ENCODE results near the gene ZNF575. TPM values are rescaled to one million over a fixed set of nuclear protein-coding genes. Genes with fewer than 3 reads are reported as not detected.
A peak's percentile ranks its signal among the peaks of the same experiment; 100 is the strongest.

ZNF575 gene
- total RNA-seq, 1 experiment from 2014 or later = 1.1 TPM

GRCh38 chr19:43524922-43525835, 7.8 kb upstream of the ZNF575 start:
- CTCF ChIA-PET = interaction anchor here (0.6 to 9.4 kb wide), 16 partner anchors 12 to 1295 kb away, joined by 3 to 261 read pairs (median 3); partner anchors contain the start of gene XRCC1
- peak overlapping the region; percentile 88 for H3K27ac Mint-ChIP-seq (ENCODE audit: low read depth, unreplicated experiment)

GRCh38 chr19:43525836-43526771, 6.9 kb upstream of the ZNF575 start:
- no peaks in the 10 kb centered on the region for H3K27me3 Mint-ChIP-seq (ENCODE audit: insufficient read depth, unreplicated experiment)
- peaks cover 26% of the 10 kb centered on the region for H3K4me1 Mint-ChIP-seq (ENCODE audit: insufficient read depth, unreplicated experiment)
- H3K4me3 Mint-ChIP-seq (ENCODE audit: unreplicated experiment) = peak overlapping the region; percentile 84
- POLR2A ChIA-PET = interaction anchor here (0.6 to 5.9 kb wide), 18 partner anchors 7 to 233 kb away, joined by 3 to 75 read pairs (median 6); partner anchors contain the start of genes IRGQ, LYPD3, PHLDB3 and PINLYP
- H3K27ac Mint-ChIP-seq (ENCODE audit: low read depth, unreplicated experiment) = peak overlapping the region; percentile 88
- intact Hi-C loops (cut with micrococcal nuclease) = no loop called here
- DNase-seq (ENCODE audit: unreplicated experiment) = peak; percentile 29
- TF ChIP-seq, protein P1, sequence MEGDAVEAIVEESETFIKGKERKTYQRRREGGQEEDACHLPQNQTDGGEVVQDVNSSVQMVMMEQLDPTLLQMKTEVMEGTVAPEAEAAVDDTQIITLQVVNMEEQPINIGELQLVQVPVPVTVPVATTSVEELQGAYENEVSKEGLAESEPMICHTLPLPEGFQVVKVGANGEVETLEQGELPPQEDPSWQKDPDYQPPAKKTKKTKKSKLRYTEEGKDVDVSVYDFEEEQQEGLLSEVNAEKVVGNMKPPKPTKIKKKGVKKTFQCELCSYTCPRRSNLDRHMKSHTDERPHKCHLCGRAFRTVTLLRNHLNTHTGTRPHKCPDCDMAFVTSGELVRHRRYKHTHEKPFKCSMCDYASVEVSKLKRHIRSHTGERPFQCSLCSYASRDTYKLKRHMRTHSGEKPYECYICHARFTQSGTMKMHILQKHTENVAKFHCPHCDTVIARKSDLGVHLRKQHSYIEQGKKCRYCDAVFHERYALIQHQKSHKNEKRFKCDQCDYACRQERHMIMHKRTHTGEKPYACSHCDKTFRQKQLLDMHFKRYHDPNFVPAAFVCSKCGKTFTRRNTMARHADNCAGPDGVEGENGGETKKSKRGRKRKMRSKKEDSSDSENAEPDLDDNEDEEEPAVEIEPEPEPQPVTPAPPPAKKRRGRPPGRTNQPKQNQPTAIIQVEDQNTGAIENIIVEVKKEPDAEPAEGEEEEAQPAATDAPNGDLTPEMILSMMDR (IDR thresholded peaks at IDR 0.05; ENCODE audit: unreplicated experiment) = no peak
- CTCF ChIA-PET = interaction anchor here (0.6 to 9.4 kb wide), 5 partner anchors 11 to 980 kb away, joined by 3 to 261 read pairs (median 6); no protein-coding TSS in a partner anchor
- H3K36me3 Mint-ChIP-seq (ENCODE audit: insufficient read depth, unreplicated experiment) = peaks cover 21% of the 10 kb centered on the region
- H3K9me3 Mint-ChIP-seq (ENCODE audit: unreplicated experiment) = no peaks in the 10 kb centered on the region
- no TSS peak for BruUV-seq (replicated peaks)

More at GRCh38 chr19:43524922-43525835, 7.8 kb upstream of the ZNF575 start:
- Mint-ChIP-seq H3K4me3 (ENCODE audit: unreplicated experiment) (peak overlapping the region; percentile 84), H3K36me3 (ENCODE audit: insufficient read depth, unreplicated experiment) (peaks cover 26% of the 10 kb centered on the region), H3K4me1 (ENCODE audit: insufficient read depth, unreplicated experiment) (peaks cover 26% of the 10 kb centered on the region), H3K27me3 (ENCODE audit: insufficient read depth, unreplicated experiment) (no peaks in the 10 kb centered on the region), H3K9me3 (ENCODE audit: unreplicated experiment) (no peaks in the 10 kb centered on the region)
- intact Hi-C loops (cut with micrococcal nuclease) = no loop called here
- TF ChIP-seq, protein P1 (IDR thresholded peaks at IDR 0.05; ENCODE audit: unreplicated experiment) = no peak
- POLR2A ChIA-PET = interaction anchor here (0.6 to 5.9 kb wide), 21 partner anchors 8 to 1204 kb away, joined by 3 to 75 read pairs (median 4); partner anchors contain the start of genes IRGQ, LYPD3, PHLDB3 and PINLYP
- BruUV-seq (replicated peaks) = no TSS peak
- peak; percentile 94 for DNase-seq (ENCODE audit: unreplicated experiment)

DNA sequence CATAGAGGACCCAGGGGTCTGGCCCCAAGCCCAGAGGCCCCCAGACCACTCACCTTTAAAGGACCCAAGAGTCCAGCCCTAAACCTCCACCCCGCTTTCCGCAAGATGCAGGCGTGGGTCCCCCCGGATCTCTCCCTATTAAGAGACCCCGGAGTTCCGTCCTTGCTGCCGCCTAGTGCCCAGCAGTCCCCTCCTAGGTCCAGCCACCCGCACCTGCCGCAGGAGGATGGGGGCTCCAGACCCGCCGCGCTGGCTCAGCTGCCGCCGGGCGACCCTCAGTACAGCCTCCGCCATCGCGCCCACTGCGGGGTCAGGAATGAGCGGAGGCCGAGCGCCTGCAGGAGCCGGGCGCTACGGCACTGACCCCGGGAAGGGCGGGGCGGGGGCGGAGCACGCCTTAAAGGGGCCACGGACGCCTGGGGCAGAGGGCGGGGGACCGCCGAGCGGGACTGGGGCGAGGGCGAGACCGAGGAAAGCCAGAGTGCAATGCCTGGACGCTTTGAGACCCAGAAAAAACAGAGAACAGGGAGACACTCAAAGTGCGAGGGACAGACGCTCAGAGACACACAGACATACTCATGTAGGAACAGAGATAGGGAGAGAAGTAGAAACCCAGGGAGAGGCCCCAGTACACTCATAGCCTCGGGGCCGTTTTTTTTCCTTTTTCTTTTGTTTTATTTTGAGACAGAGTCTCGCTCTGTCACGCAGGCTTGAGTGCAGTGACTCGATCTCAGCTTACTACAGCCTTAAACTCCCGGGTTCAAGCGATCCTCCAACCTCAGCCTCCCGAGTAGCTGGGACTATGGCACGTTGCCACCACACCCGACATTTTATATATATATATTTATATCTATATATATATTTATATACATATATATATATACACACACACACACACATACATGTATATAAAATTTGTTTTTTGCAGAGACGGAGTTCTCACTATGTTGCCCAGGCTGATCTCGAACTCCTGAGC, 5.8 kb upstream of the ZNF575 start, which contains the start of gene ETHE1:
TSS of gene ETHE1 (minus strand) at position 318 of the 976 bp plus-strand sequence. CDS start at position 294, 24 bp downstream.
- no TSS peak for BruUV-seq (replicated peaks)
- peak; percentile 76 for DNase-seq (ENCODE audit: unreplicated experiment)
- H3K4me3 Mint-ChIP-seq (ENCODE audit: unreplicated experiment) = peak within 1 kb of the TSS; percentile 84
- CTCF ChIA-PET = interaction anchor here (0.7 to 3.5 kb wide), 11 partner anchors 8 to 288 kb away, joined by 3 to 16 read pairs (median 5); partner anchors contain the start of gene IRGQ
- TF ChIP-seq, protein P1 (IDR thresholded peaks at IDR 0.05; ENCODE audit: unreplicated experiment) = no peak
- H3K9me3 Mint-ChIP-seq (ENCODE audit: unreplicated experiment) = no peaks in the 10 kb centered on the region
- POLR2A ChIA-PET = interaction anchor here (0.6 to 5.9 kb wide), 17 partner anchors 8 to 1425 kb away, joined by 3 to 75 read pairs (median 5); partner anchors contain the start of genes IRGQ, LYPD3, PHLDB3 and PINLYP
- peak within 1 kb of the TSS; percentile 88 for H3K27ac Mint-ChIP-seq (ENCODE audit: low read depth, unreplicated experiment)
- H3K4me1 Mint-ChIP-seq (ENCODE audit: insufficient read depth, unreplicated experiment) = peaks cover 26% of the 10 kb centered on the region
- no peaks in the 10 kb centered on the region for H3K27me3 Mint-ChIP-seq (ENCODE audit: insufficient read depth, unreplicated experiment)
- H3K36me3 Mint-ChIP-seq (ENCODE audit: insufficient read depth, unreplicated experiment) = peaks cover 21% of the 10 kb centered on the region
- intact Hi-C loops (cut with micrococcal nuclease) = loop anchor here (1.0 kb wide), 1 partner anchor 35 kb away; no protein-coding TSS in a partner anchor
